GM20000 (cell line): ENCODE data around the gene SRD5A1.

Source experiments
- DNase-seq: peaks from one replicate; pipeline ENCODE4 v3.0.0; 2012; ENCODE audit warnings: low spot score
- TF ChIP-seq, protein P1 (sequence below): IDR thresholded peaks from 2 replicates; pipeline ENCODE4 v1.5.1; 2012; ENCODE audit warnings: mild to moderate bottlenecking, control low read depth; ENCODE audit errors: extremely low read depth, missing control alignments

The SRD5A1 gene

DNA sequence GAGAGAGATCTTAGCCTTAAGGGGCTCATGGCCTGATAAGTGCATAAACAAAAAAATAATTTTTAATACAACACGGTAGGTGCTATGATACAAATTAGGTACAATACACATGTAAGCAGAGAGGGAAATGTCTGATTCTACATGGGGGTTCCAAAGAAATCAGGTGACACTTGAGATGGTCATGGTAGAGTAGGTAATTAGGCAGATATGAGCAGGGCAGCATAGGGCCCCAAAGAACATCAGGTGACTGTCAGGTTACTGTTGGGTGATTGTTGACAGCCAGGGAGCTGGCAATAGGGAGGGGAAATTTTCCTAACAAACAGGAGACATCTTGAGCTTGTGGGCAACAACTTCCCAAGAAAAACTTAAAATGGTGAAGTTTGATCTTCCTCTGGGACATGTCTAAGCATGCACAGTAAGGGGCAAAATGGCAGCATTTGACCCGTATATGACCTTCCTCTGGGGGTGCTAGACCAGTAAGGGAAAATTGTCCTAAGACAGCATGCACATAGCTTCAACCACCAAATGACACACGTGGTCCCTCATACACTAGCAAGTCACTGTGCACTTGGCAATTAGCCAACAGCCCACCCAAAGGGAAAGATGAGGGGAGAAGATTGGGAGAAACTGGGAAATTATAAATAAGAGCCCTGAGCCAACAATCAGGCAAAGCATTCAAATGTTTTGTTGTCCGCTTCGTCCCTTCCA is 42.7 kb downstream of the SRD5A1 start:
- TF ChIP-seq, protein P1, sequence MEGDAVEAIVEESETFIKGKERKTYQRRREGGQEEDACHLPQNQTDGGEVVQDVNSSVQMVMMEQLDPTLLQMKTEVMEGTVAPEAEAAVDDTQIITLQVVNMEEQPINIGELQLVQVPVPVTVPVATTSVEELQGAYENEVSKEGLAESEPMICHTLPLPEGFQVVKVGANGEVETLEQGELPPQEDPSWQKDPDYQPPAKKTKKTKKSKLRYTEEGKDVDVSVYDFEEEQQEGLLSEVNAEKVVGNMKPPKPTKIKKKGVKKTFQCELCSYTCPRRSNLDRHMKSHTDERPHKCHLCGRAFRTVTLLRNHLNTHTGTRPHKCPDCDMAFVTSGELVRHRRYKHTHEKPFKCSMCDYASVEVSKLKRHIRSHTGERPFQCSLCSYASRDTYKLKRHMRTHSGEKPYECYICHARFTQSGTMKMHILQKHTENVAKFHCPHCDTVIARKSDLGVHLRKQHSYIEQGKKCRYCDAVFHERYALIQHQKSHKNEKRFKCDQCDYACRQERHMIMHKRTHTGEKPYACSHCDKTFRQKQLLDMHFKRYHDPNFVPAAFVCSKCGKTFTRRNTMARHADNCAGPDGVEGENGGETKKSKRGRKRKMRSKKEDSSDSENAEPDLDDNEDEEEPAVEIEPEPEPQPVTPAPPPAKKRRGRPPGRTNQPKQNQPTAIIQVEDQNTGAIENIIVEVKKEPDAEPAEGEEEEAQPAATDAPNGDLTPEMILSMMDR: no peak

DNA sequence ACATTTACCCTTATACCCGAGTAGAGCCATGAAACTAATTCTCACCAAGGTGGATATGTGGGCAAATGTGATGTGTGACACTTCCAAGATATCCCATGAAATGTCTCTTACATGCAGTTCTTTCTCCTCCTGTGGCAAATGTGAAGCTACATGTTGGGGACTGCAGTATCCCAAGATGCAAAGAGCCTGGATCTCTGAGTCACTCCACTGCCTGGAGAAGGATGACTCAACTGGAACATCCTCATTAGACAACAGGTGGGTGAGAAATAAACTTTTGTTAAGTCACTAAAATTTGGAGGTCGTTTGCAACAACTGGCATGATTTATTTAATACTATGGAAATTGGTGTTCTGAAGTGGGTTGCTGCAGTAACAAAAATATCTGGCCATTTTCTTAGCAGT is 43.5 kb downstream of the SRD5A1 start:
- TF ChIP-seq, protein P1: no peak
- no peak for DNase-seq

More for the DNA sequence above, 42.7 kb downstream of the SRD5A1 start:
- DNase-seq: no peak

DNA sequence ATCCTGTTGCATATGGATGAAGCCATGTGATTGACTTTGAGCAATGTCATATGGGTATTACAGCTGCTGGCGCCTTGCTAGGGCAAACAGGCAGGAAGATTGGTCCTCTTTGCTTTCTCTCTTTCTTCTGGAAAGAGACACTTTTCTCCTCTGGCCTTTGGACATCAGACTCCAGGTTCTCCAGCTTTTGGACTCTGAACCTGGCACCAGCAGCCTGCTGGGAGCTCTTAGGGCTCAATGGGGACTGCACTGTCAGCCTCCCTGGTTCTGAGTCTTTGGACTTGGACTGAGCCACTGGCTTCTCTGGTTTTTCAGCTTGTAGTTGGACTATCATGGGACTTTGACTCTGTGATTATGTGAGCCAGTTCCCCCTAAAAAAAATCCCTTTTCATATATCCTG is 45.1 kb downstream of the SRD5A1 start:
- TF ChIP-seq, protein P1: no peak
- no peak for DNase-seq

DNA sequence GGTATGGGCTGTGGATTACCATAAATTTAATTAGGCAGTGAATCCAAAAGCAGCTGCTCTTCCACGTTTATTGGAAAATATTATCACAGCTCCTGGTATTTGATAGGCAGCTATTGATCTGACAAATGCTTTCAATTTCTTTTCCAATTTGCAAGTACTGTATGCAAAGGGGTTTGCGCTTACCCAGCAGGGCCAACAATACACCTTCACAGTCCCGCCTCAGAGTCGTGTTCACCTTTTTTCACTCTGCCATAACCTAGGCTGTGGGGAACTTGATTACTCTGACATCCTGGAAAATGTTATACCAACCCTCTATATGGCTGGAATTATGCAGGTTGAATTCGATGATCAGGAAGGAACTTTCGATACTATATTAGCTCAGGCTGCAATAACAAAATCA is 47.7 kb downstream of the SRD5A1 start:
- TF ChIP-seq, protein P1: no peak
- DNase-seq: no peak

DNA sequence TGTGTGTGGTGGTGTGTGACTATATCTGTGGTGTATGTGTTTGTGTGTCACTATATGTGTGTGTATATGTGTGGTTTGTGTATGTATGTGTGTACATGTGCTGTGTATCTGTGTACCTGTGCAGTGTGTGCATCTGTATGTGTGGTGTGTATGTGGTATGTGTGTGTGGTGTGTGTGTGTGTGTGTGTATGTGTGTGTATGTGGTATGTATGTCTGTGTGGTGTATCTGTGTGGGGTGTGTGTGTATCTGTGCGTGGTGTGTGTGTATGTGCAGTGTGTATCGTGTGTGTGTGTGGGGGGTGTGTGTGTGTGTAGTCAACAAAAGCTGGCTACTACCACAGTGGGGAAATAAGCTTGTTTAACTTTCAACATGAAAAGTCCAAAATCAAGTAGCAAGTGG is 48.4 kb downstream of the SRD5A1 start:
- DNase-seq: no peak
- TF ChIP-seq, protein P1: no peak

DNA sequence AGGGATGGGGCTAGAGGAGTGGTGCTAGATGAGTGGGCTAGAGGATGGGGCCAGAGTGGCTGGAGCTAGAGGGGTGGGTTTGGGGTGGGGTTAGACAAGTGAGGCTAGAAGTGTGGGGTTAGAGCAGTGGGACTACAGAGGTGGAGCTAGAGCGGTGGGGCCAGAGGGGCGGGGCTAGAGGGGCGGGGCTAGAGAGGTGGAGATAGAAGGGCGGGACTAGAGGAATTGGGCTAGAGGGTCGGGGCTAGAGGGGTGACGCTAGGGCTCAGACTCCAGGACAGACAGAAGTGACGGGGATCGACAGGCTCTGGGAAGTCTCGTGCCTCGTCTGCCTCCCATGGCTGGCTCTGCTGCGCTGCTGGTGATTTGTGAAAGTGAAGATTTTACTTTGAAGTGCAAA is 49.0 kb downstream of the SRD5A1 start:
- DNase-seq: no peak
- TF ChIP-seq, protein P1: no peak

DNA sequence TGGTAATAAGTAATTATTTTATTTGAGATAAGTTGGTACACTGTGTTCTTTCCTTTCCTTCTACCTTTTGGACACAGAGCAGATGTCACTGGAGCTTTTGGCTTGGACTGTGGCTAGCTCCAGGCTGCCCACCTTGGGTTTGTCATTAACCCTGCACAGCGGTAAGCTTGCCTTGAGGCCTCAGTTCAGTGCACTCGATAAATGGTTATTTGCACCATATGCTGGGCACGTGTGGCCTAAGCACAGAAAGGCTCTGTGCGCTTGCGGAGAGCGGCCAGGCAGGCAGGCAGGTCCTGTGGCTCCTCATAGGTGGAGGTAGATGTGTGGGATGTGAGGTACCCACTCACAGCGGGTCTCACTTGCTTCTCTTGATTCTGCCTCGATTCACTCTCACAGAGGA is 50.0 kb downstream of the SRD5A1 start:
- TF ChIP-seq, protein P1: no peak

More for the DNA sequence above, 50.0 kb downstream of the SRD5A1 start:
- DNase-seq: no peak
